T-helper 2 cell treated with Interferon-gamma antibody and Interleukin-4, amounts not matched to agents 5 μg/mL and 100 μg/mL, for 36 hours (primary cell): ENCODE results near the gene TMEM117.
A peak's percentile ranks its signal among the peaks of the same experiment; 100 is the strongest.
"Not testable (repeated sequence)": the region's sequence is repeated elsewhere in the genome, so short reads cannot be mapped to it uniquely, and the experiment has no call there.

Experiments
- DNase-seq: peaks from one replicate; pipeline ENCODE4 v3.0.0; 2021; ENCODE audit warnings: low spot score
- H3K27ac Mint-ChIP-seq: one replicate; pipeline ENCODE4 v1.8.0; 2021; ENCODE audit warnings: mild to moderate bottlenecking, mixed read lengths
- H3K27me3 Mint-ChIP-seq: one replicate; pipeline ENCODE4 v1.8.0; 2021; ENCODE audit warnings: low read depth, mixed read lengths
- H3K36me3 Mint-ChIP-seq: one replicate; pipeline ENCODE4 v1.8.0; 2021; ENCODE audit warnings: low read depth, mixed read lengths
- H3K4me1 Mint-ChIP-seq: one replicate; pipeline ENCODE4 v1.8.0; 2021; ENCODE audit warnings: low read depth, mixed read lengths
- H3K4me3 Mint-ChIP-seq: one replicate; pipeline ENCODE4 v1.8.0; 2022; ENCODE audit warnings: mild to moderate bottlenecking, moderate library complexity, mixed read lengths
- H3K9me3 Mint-ChIP-seq: one replicate; pipeline ENCODE4 v1.8.0; 2021; ENCODE audit warnings: mixed read lengths

Gene TMEM117

GRCh38 chr12:43816168-43816567 lies 19.7 kb upstream of the TMEM117 start:
- Mint-ChIP-seq H3K9me3 (no peaks in the 10 kb centered on the region), H3K4me1 (peaks cover 2% of the 10 kb centered on the region), H3K36me3 (no peaks in the 10 kb centered on the region), H3K27me3 (peaks cover 12% of the 10 kb centered on the region), H3K27ac (no peak overlapping the region), H3K4me3 (no peak overlapping the region)
- DNase-seq = no peak

DNA sequence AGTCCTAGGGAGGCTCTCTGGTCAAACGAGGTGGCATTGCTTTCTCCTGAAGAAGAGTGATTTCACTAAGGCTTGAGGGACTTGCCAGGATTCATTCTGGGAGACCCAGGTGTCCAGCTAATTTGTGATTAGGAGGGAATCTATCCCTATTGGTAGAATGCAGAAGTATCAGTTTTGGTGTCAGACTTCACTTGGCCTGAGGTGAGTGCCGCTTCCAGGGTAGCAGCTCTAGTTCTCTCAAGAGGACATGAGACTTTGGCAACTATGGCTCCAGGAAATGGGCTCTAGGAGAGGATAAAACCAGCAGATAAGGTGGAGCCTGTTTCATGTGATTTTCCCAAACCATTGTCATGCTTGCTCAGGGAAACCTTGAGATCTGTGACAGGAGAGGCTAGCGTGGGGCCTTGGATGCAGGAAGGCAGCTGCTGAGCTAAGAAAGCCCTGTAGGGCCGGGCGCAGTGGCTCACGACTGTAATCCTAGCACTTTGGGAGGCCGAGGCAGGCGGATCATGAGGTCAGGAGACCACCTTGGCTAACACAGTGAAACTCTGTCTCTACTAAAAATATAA lies 11.6 kb upstream of the TMEM117 start:
- H3K4me3 Mint-ChIP-seq = no peak overlapping the region
- no peaks in the 10 kb centered on the region for H3K9me3 Mint-ChIP-seq
- DNase-seq = no peak
- H3K36me3 Mint-ChIP-seq = no peaks in the 10 kb centered on the region
- H3K27me3 Mint-ChIP-seq = peaks cover 23% of the 10 kb centered on the region
- no peak overlapping the region for H3K27ac Mint-ChIP-seq
- peaks cover 2% of the 10 kb centered on the region for H3K4me1 Mint-ChIP-seq

DNA sequence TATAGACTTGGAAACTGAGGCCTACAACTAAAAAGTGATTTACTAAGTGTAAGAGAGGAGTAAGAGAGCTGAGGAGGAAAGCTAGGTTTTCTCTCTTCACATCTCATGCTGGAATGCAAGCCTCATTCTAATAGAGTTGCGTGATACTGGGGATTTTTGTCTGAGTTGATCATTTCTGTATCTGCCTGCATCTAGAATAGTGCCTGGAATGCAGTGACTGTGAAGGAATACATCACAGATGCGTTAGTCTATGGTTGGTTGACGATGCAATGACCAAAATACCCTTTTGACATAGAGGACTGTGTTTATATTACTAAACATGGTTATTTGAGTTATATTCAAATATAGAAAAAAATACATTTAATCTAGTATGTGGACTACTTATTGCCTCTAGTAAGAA lies 9.2 kb upstream of the TMEM117 start:
- Mint-ChIP-seq H3K4me1 (peaks cover 2% of the 10 kb centered on the region), H3K9me3 (no peaks in the 10 kb centered on the region)
- DNase-seq = no peak

DNA sequence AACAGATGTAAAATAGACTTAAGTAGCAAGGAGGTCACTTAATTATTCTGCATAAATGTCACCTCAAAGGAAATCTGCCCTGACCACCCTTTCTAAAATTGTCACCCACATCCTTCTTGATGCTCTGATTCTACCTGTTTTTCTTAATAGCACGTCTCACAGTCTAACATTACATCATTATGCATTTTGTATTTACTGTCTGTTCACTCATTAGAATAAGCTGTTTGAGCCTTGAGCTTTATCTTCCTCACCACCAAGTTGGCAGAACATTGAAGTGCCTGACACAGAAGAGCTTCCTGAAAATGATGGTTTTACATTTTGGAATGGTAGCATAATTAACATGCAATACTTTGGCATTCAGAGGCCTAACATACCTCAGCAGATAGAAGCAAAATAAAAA lies 8.8 kb upstream of the TMEM117 start:
- no peaks in the 10 kb centered on the region for H3K9me3 Mint-ChIP-seq
- no peak overlapping the region for H3K4me3 Mint-ChIP-seq
- H3K4me1 Mint-ChIP-seq = peaks cover 2% of the 10 kb centered on the region
- H3K36me3 Mint-ChIP-seq = no peaks in the 10 kb centered on the region
- H3K27me3 Mint-ChIP-seq = peaks cover 34% of the 10 kb centered on the region
- no peak overlapping the region for H3K27ac Mint-ChIP-seq
- no peak for DNase-seq

More for the DNA sequence above, 9.2 kb upstream of the TMEM117 start:
- no peaks in the 10 kb centered on the region for H3K36me3 Mint-ChIP-seq
- H3K27me3 Mint-ChIP-seq = peaks cover 36% of the 10 kb centered on the region
- H3K27ac Mint-ChIP-seq = no peak overlapping the region
- no peak overlapping the region for H3K4me3 Mint-ChIP-seq

DNA sequence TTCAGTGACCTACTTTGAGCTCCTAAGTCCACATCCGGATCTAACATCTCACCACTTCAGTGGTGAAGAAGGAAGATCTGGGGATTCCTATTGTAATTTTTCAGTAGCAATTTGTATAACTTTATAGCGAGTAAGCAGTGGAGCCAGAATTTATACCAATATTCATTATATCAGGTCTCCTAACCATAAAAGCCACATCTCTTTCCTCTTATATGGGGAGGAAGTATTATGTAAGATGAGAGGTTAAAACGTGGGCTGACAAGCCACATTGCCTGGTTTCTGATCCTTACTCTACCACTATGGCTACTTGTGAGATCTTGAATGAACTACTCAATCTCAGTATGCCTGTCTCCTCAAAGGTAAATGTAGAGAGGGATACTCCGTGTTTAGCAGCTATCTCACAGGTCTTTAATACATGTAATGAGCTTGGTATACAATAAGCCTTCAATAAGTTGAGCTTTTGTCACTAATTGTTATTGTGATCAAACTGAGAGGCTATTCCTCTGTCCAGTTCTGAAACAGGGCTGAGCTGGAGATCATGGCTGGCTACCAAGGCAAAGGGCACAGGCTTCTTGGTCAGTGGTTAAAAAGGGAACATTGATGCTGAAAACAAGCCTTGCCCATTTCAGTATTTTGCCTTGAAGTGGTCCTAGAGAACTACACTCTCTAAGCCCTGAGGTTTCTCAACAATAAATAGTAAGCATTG lies 3.3 kb upstream of the TMEM117 start:
- no peak overlapping the region for H3K27ac Mint-ChIP-seq
- H3K4me3 Mint-ChIP-seq = no peak overlapping the region

GRCh38 chr12:43835264-43835655 lies 621 bp upstream of the TMEM117 start:
- Mint-ChIP-seq H3K4me3 (peak overlapping the region; percentile 86), H3K9me3 (no peaks in the 10 kb centered on the region), H3K4me1 (peaks cover 10% of the 10 kb centered on the region), H3K36me3 (no peaks in the 10 kb centered on the region), H3K27me3 (peaks cover 43% of the 10 kb centered on the region), H3K27ac (peak overlapping the region; percentile 76)
- no peak for DNase-seq

More for the DNA sequence above, 3.3 kb upstream of the TMEM117 start:
- Mint-ChIP-seq H3K27me3 (peaks cover 48% of the 10 kb centered on the region), H3K36me3 (no peaks in the 10 kb centered on the region), H3K4me1 (peaks cover 10% of the 10 kb centered on the region), H3K9me3 (no peaks in the 10 kb centered on the region)
- no peak for DNase-seq

GRCh38 chr12:43836475-43836989 lies 651 bp downstream of the TMEM117 start:
- H3K4me1 Mint-ChIP-seq = peaks cover 10% of the 10 kb centered on the region
- no peaks in the 10 kb centered on the region for H3K36me3 Mint-ChIP-seq
- H3K27ac Mint-ChIP-seq = no peak overlapping the region

GRCh38 chr12:43840338-43840737 lies 4.5 kb downstream of the TMEM117 start:
- no peaks in the 10 kb centered on the region for H3K36me3 Mint-ChIP-seq
- peaks cover 27% of the 10 kb centered on the region for H3K27me3 Mint-ChIP-seq
- H3K4me3 Mint-ChIP-seq = no peak overlapping the region
- H3K9me3 Mint-ChIP-seq = no peaks in the 10 kb centered on the region
- no peak for DNase-seq
- H3K27ac Mint-ChIP-seq = no peak overlapping the region
- peaks cover 4% of the 10 kb centered on the region for H3K4me1 Mint-ChIP-seq

More at GRCh38 chr12:43836475-43836989, 651 bp downstream of the TMEM117 start:
- DNase-seq = no peak
- Mint-ChIP-seq H3K27me3 (peaks cover 45% of the 10 kb centered on the region), H3K4me3 (peak overlapping the region; percentile 71), H3K9me3 (no peaks in the 10 kb centered on the region)

- DNase-seq = no peak
- Mint-ChIP-seq H3K4me1 (peaks cover 3% of the 10 kb centered on the region), H3K4me3 (no peak overlapping the region), H3K27me3 (peaks cover 26% of the 10 kb centered on the region), H3K36me3 (no peaks in the 10 kb centered on the region), H3K27ac (no peak overlapping the region), H3K9me3 (no peaks in the 10 kb centered on the region)
These were observed 5.4 kb downstream of the TMEM117 start for GRCh38 chr12:43841253-43841652.

- Mint-ChIP-seq H3K27me3 (peaks cover 24% of the 10 kb centered on the region), H3K9me3 (peaks cover 5% of the 10 kb centered on the region), H3K4me1 (peaks cover 5% of the 10 kb centered on the region), H3K36me3 (peaks cover 2% of the 10 kb centered on the region), H3K27ac (no peak overlapping the region), H3K4me3 (no peak overlapping the region)
- no peak for DNase-seq
These were observed 6.4 kb downstream of the TMEM117 start for GRCh38 chr12:43842259-43842658.

- H3K27ac Mint-ChIP-seq, H3K36me3 Mint-ChIP-seq, H3K4me3 Mint-ChIP-seq, H3K27me3 Mint-ChIP-seq, DNase-seq: not testable (repeated sequence)
- Mint-ChIP-seq H3K9me3 (peaks cover 13% of the 10 kb centered on the region), H3K4me1 (peaks cover 12% of the 10 kb centered on the region)
These were observed 11.7 kb downstream of the TMEM117 start for GRCh38 chr12:43847425-43848225.

DNA sequence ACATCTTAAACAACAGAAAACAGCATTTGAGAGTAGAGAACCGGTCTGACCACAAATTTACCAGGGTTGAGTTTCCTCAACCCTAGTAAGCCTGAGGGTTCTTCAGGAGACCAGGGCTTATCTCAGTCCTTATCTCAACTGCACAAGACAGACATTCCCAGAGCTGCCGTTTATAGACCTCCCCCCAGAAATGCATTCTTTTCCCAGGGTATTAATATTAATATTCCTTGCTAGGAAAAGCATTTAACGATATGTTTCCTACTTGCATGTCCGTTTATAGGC lies 12.3 kb downstream of the TMEM117 start:
- peaks cover 4% of the 10 kb centered on the region for H3K36me3 Mint-ChIP-seq
- no peaks in the 10 kb centered on the region for H3K27me3 Mint-ChIP-seq
- H3K4me1 Mint-ChIP-seq = peaks cover 12% of the 10 kb centered on the region
- DNase-seq = no peak
- peaks cover 13% of the 10 kb centered on the region for H3K9me3 Mint-ChIP-seq
- no peak overlapping the region for H3K27ac Mint-ChIP-seq
- no peak overlapping the region for H3K4me3 Mint-ChIP-seq

DNA sequence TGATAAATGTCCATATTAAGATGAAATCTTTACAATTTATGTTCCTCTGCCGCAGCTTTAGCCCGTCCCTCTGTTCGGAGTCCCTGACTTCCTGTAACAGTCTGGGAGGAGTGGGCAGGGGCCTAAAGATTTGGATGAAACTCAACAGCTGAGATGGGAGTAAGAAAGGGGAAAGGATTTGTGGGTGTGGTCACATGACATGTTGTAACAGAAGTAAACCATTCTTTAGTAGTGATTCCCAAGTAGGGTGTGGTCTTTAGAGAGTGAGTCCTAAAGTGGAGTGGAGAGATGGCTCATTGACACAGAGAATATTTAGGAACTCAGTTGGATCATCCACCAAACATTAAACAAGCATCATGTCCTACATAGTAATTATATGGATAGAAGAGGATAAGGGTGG lies 12.9 kb downstream of the TMEM117 start:
- Mint-ChIP-seq H3K27me3 (no peaks in the 10 kb centered on the region), H3K4me1 (peaks cover 12% of the 10 kb centered on the region), H3K4me3 (no peak overlapping the region), H3K36me3 (peaks cover 4% of the 10 kb centered on the region), H3K27ac (no peak overlapping the region), H3K9me3 (peaks cover 13% of the 10 kb centered on the region)
- DNase-seq = no peak

- Mint-ChIP-seq H3K36me3 (no peaks in the 10 kb centered on the region), H3K4me1 (peaks cover 2% of the 10 kb centered on the region), H3K27me3 (no peaks in the 10 kb centered on the region), H3K4me3 (no peak overlapping the region), H3K9me3 (peaks cover 4% of the 10 kb centered on the region), H3K27ac (no peak overlapping the region)
- DNase-seq = no peak
These were observed 16.9 kb downstream of the TMEM117 start for GRCh38 chr12:43852744-43853143.
